Esophagus muscularis mucosa (tissue), 3 donors: Measurements from ENCODE around the gene ASS1.

Source experiments
- POLR2A ChIP-seq: fragments of 450-650 bp; IDR thresholded peaks from one replicate; pipeline ENCODE4 v1.6.1; 2017; ENCODE audit warnings: antibody characterized with exemption, moderate library complexity, mild to moderate bottlenecking, low read depth
- TF ChIP-seq, protein P1 (sequence below), 3 experiments: fragments of 200-600 bp in 2 of 3; fragments of 450-650 bp in 1 of 3; sonication (generic) in 2 of 3; IDR thresholded peaks; one replicate each; pipeline ENCODE4 v1.5.1; 2017 to 2019; ENCODE audit warnings: antibody characterized with exemption in 3 of 3, mild to moderate bottlenecking in 2 of 3, moderate library complexity in 1 of 3

- TF ChIP-seq, protein P1, sequence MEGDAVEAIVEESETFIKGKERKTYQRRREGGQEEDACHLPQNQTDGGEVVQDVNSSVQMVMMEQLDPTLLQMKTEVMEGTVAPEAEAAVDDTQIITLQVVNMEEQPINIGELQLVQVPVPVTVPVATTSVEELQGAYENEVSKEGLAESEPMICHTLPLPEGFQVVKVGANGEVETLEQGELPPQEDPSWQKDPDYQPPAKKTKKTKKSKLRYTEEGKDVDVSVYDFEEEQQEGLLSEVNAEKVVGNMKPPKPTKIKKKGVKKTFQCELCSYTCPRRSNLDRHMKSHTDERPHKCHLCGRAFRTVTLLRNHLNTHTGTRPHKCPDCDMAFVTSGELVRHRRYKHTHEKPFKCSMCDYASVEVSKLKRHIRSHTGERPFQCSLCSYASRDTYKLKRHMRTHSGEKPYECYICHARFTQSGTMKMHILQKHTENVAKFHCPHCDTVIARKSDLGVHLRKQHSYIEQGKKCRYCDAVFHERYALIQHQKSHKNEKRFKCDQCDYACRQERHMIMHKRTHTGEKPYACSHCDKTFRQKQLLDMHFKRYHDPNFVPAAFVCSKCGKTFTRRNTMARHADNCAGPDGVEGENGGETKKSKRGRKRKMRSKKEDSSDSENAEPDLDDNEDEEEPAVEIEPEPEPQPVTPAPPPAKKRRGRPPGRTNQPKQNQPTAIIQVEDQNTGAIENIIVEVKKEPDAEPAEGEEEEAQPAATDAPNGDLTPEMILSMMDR (IDR thresholded peaks at IDR 0.05): no peak
- no peak for TF ChIP-seq POLR2A
Measured at GRCh38 chr9:130443456-130443801, 1.3 kb upstream of the ASS1 start.
